ENCODE results near the gene ADAMTS2.

DNA sequence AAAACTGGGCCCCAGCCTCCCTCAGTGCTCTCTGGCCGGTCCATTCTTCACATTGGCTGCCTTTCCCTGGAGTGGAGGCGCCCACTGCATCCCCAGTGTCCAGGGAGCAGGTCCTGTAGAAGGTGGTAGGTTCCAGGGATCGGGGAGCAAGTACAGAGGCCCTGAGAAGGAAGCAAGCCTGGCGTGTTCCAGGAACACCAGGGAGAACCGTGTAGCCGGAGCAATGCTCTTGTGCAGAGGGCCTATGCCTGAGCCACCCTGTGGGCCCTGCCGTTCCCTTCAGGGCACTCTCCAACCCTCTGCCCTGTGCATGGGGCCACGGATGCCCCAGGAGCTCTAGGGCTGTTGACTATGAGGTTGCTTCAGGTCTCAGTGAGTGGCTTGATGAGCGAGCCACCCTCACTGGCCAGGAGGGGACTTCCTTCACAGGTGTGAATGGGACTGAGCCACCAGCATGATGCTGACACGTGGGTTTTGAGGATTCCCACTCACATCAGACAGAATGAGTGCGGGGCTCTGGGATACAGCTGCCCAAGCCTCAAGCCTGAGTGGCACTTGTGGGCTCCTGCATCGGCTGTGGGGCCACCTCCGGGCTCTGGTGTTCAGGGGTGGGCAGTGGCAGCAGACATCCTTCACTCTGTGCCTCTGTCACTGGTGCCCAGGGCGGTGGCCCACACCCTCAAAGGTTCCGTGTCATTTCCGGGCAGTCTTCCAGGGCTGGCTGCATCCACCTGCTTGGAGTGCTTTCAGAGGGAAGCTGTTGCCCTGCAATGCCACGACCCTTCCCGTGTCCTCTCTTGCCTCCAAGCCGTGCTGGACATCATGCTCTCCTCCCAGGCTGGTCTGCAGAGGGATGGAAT lies 54.4 kb downstream of the ADAMTS2 start:
- TF ChIP-seq SMC3 (IDR thresholded peaks at IDR 0.05; ENCODE audit: low read depth, low read length) = no peak
- no peak for TF ChIP-seq RAD21 (IDR thresholded peaks at IDR 0.05; ENCODE audit: low read length)
- TF ChIP-seq RFX5 (IDR thresholded peaks at IDR 0.05; ENCODE audit: low read depth, low read length) = no peak
- no peak for TF ChIP-seq FOS (IDR thresholded peaks at IDR 0.05; ENCODE audit: low read depth, low read length)
- TF ChIP-seq CTCF (conservative IDR thresholded peaks at IDR 0.05; ENCODE audit: low read depth, low read length) = no peak
- TF ChIP-seq MAFK (IDR thresholded peaks at IDR 0.05; ENCODE audit: low read depth, low read length) = no peak
- TF ChIP-seq, protein P1, sequence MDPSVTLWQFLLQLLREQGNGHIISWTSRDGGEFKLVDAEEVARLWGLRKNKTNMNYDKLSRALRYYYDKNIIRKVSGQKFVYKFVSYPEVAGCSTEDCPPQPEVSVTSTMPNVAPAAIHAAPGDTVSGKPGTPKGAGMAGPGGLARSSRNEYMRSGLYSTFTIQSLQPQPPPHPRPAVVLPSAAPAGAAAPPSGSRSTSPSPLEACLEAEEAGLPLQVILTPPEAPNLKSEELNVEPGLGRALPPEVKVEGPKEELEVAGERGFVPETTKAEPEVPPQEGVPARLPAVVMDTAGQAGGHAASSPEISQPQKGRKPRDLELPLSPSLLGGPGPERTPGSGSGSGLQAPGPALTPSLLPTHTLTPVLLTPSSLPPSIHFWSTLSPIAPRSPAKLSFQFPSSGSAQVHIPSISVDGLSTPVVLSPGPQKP (IDR thresholded peaks at IDR 0.05; ENCODE audit: borderline replicate concordance, low read depth, low read length) = no peak
- TF ChIP-seq CHD1 (IDR thresholded peaks at IDR 0.05; ENCODE audit: low read depth, low read length) = no peak
- no peak for TF ChIP-seq POLR2A (IDR thresholded peaks at IDR 0.05; ENCODE audit: low read depth, low read length)
- TF ChIP-seq, protein P2, sequence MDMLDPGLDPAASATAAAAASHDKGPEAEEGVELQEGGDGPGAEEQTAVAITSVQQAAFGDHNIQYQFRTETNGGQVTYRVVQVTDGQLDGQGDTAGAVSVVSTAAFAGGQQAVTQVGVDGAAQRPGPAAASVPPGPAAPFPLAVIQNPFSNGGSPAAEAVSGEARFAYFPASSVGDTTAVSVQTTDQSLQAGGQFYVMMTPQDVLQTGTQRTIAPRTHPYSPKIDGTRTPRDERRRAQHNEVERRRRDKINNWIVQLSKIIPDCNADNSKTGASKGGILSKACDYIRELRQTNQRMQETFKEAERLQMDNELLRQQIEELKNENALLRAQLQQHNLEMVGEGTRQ (IDR thresholded peaks at IDR 0.05; ENCODE audit: low read depth, low read length) = no peak
- no peak for TF ChIP-seq MXI1 (IDR thresholded peaks at IDR 0.05; ENCODE audit: borderline replicate concordance, low read depth, low read length)
